PC-3 (cell line): ENCODE measurements around the gene SPSB1. TPM values are rescaled to one million over a fixed set of nuclear protein-coding genes. Genes with fewer than 3 reads are reported as not detected.
A peak's percentile ranks its signal among the peaks of the same experiment; 100 is the strongest.

ENCODE experiments used
- ATAC-seq: fragments of 200-7000 bp; cut with Tn5 transposase; 2 replicates; pipeline ENCODE4 v1.9.1; 2020; ENCODE audit warnings: mild to moderate bottlenecking, moderate library complexity
- BruUV-seq: library from RNA; stranded (reverse); fragments of 400-500 nt; replicated peaks from 2 replicates; lab custom pipeline; 2021; lab: Mats Ljungman, UMichigan
- CTCF ChIA-PET: fragments of 300-600 bp; sonication (Branson Sonifier 250); formaldehyde crosslinking; loops from one replicate; lab custom pipeline; 2022; ENCODE audit warnings: antibody characterized with exemption; lab: Charles Lee
- POLR2A ChIA-PET: fragments of 300-600 bp; sonication (Branson Sonifier 250); formaldehyde crosslinking; loops from one replicate; lab custom pipeline; 2022; ENCODE audit warnings: antibody characterized with exemption; ENCODE audit not compliant: unreplicated experiment; lab: Charles Lee
- DNase-seq: peaks from one replicate; pipeline ENCODE4 v3.0.0-alpha.2; 2015
- H2AFZ ChIP-seq: fragments of 300-600 bp; sonication (generic); 2 replicates; pipeline ENCODE4 v1.6.0; 2016; ENCODE audit warnings: antibody characterized with exemption, low read length
- H3F3A ChIP-seq: fragments of 300-600 bp; sonication (generic); one replicate; pipeline ENCODE4 v1.6.0; 2017; ENCODE audit warnings: antibody characterized with exemption, low read length, control low read depth, mild to moderate bottlenecking; ENCODE audit not compliant: unreplicated experiment
- H3K27ac ChIP-seq: fragments of 300-600 bp; sonication (generic); 2 replicates; pipeline ENCODE4 v1.5.1; 2016; ENCODE audit warnings: mild to moderate bottlenecking, low read length
- H3K27me3 ChIP-seq: fragments of 300-600 bp; sonication (generic); 2 replicates; pipeline ENCODE4 v1.6.1; 2016; ENCODE audit warnings: low read length, mixed read lengths
- H3K36me3 ChIP-seq: fragments of 300-600 bp; sonication (generic); 2 replicates; pipeline ENCODE4 v1.6.1; 2016; ENCODE audit warnings: low read depth, mixed run types, low read length, mixed read lengths
- H3K4me1 ChIP-seq: fragments of 300-600 bp; sonication (generic); 2 replicates; pipeline ENCODE4 v1.5.1; 2016; ENCODE audit warnings: low read length; ENCODE audit not compliant: insufficient read depth
- H3K4me2 ChIP-seq: fragments of 300-600 bp; sonication (generic); 2 replicates; pipeline ENCODE4 v1.6.0; 2016; ENCODE audit warnings: low read length
- H3K4me3 ChIP-seq: fragments of 300-600 bp; sonication (generic); 2 replicates; pipeline ENCODE4 v1.5.1; 2016; ENCODE audit warnings: mild to moderate bottlenecking, low read length, mixed read lengths
- H3K79me2 ChIP-seq: fragments of 300-600 bp; sonication (generic); 2 replicates; pipeline ENCODE4 v1.6.1; 2017; ENCODE audit warnings: low read length, mixed read lengths
- H3K9ac ChIP-seq: fragments of 300-600 bp; sonication (generic); 2 replicates; pipeline ENCODE4 v1.6.0; 2016; ENCODE audit warnings: mild to moderate bottlenecking, low read length
- H3K9me2 ChIP-seq: fragments of 300-600 bp; sonication (generic); replicated peaks from 2 replicates; pipeline ENCODE4 v1.6.1; 2016; ENCODE audit warnings: mixed run types, low read length, mixed read lengths
- H3K9me3 ChIP-seq: fragments of 300-600 bp; sonication (generic); 2 replicates; pipeline ENCODE4 v1.6.1; 2016; ENCODE audit warnings: low read length, mixed read lengths
- H4K20me1 ChIP-seq: fragments of 300-600 bp; sonication (generic); 2 replicates; pipeline ENCODE4 v1.6.1; 2016; ENCODE audit warnings: low read length, mixed read lengths
- CTCF ChIP-seq: fragments of 300-600 bp; sonication (generic); conservative IDR thresholded peaks from 2 replicates; pipeline ENCODE4 v1.5.1; 2017; ENCODE audit warnings: antibody characterized with exemption, low read depth, mild to moderate bottlenecking, low read length
- EZH2 ChIP-seq: fragments of 300-600 bp; sonication (generic); IDR thresholded peaks from one replicate; pipeline ENCODE4 v1.6.1; 2017; ENCODE audit warnings: antibody characterized with exemption, mild to moderate bottlenecking, low read length; ENCODE audit not compliant: unreplicated experiment
- EZH2phosphoT487 ChIP-seq: fragments of 300-600 bp; sonication (generic); IDR thresholded peaks from 2 replicates; pipeline ENCODE4 v1.6.1; 2018; ENCODE audit warnings: mild to moderate bottlenecking, antibody characterized with exemption, low read length, borderline replicate concordance
- intact Hi-C: fragments of 100-400 bp; cut with micrococcal nuclease; formaldehyde crosslinking; loops from 2 replicates; pipeline ENCODE4 v1.9.0; 2023
- total RNA-seq: library from RNA; depleted of rRNA; stranded (reverse); fragments of >200 nt; gene quantifications from 2 replicates; pipeline ENCODE4 v1.2.3, GENCODE V29; 2014

Gene SPSB1
- total RNA-seq, 1 experiment from 2014 or later: 18.1 TPM

- Histone ChIP-seq H4K20me1 (no peaks in the 10 kb centered on the region), H3K4me3 (no peak overlapping the region), H3K4me2 (no peak overlapping the region), H3K4me1 (peaks cover 36% of the 10 kb centered on the region), H3F3A (no peaks in the 10 kb centered on the region), H3K36me3 (no peaks in the 10 kb centered on the region), H3K79me2 (no peaks in the 10 kb centered on the region), H3K9me2 (no peaks in the 10 kb centered on the region), H3K27ac (no peak overlapping the region), H3K9ac (no peak overlapping the region), H3K9me3 (no peaks in the 10 kb centered on the region), H3K27me3 (no peaks in the 10 kb centered on the region), H2AFZ (no peak overlapping the region)
- ChIA-PET CTCF (interaction anchor here (1.0 kb wide), 1 partner anchor 16 kb away, joined by 3 read pairs; no protein-coding TSS in a partner anchor), POLR2A (no interaction called here)
- intact Hi-C loops: no loop called here
- no TSS peak for BruUV-seq
- ATAC-seq: no peak
- no peak for DNase-seq
- no peak for TF ChIP-seq EZH2
These were observed 10.1 kb upstream of the SPSB1 start for GRCh38 chr1:9282696-9282955.

- Histone ChIP-seq H3K9ac (no peak overlapping the region), H3K36me3 (no peaks in the 10 kb centered on the region; the same call in 1 of the 2 replicates), H3K4me3 (no peak overlapping the region), H2AFZ (no peak overlapping the region), H3K4me2 (no peak overlapping the region), H3F3A (no peaks in the 10 kb centered on the region), H3K4me1 (peaks cover 33% of the 10 kb centered on the region), H3K9me2 (no peaks in the 10 kb centered on the region), H3K79me2 (no peaks in the 10 kb centered on the region), H3K27ac (no peak overlapping the region), H3K27me3 (no peaks in the 10 kb centered on the region), H3K9me3 (no peaks in the 10 kb centered on the region), H4K20me1 (no peaks in the 10 kb centered on the region)
- TF ChIP-seq EZH2phosphoT487 (no peak), CTCF (no peak), EZH2 (no peak)
- DNase-seq (peak; percentile 35), ATAC-seq (no peak)
- POLR2A ChIA-PET: no interaction called here
- intact Hi-C loops: no loop called here
- BruUV-seq: no TSS peak
- CTCF ChIA-PET: interaction anchor here (0.6 to 0.7 kb wide), 3 partner anchors 8 to 1093 kb away, joined by 3 to 4 read pairs (median 3); no protein-coding TSS in a partner anchor
These were observed 8.6 kb upstream of the SPSB1 start for GRCh38 chr1:9284061-9284460.

GRCh38 chr1:9286556-9286955 lies 6.1 kb upstream of the SPSB1 start:
- H3K79me2 ChIP-seq: no peaks in the 10 kb centered on the region
- no TSS peak for BruUV-seq
- TF ChIP-seq EZH2 (no peak), EZH2phosphoT487 (no peak), CTCF (no peak)
- H3K9me3 ChIP-seq: no peaks in the 10 kb centered on the region
- no peaks in the 10 kb centered on the region for H3K27me3 ChIP-seq
- POLR2A ChIA-PET: no interaction called here
- H4K20me1 ChIP-seq: no peaks in the 10 kb centered on the region
- peaks cover 29% of the 10 kb centered on the region for H3K4me1 ChIP-seq
- intact Hi-C loops: no loop called here
- H3K9me2 ChIP-seq: no peaks in the 10 kb centered on the region
- no peak overlapping the region for H3K4me3 ChIP-seq
- H2AFZ ChIP-seq: no peak overlapping the region
- no peaks in the 10 kb centered on the region; the same call in 1 of the 2 replicates for H3K36me3 ChIP-seq
- CTCF ChIA-PET: no interaction called here
- ATAC-seq (no peak), DNase-seq (no peak)
- no peak overlapping the region for H3K9ac ChIP-seq
- no peak overlapping the region for H3K27ac ChIP-seq
- peaks cover 4% of the 10 kb centered on the region for H3F3A ChIP-seq
- no peak overlapping the region for H3K4me2 ChIP-seq
